Stomach (tissue), 4 donors: ENCODE data around the gene RIMS1.

ENCODE experiments used
- CTCF ChIP-seq, 7 experiments: fragments of 450-650 bp in 4 of 7; fragments of 200-600 bp in 3 of 7; sonication (generic) in 3 of 7; IDR thresholded peaks; one replicate each; pipeline ENCODE4 v1.5.1; 2016 to 2019; ENCODE audit warnings: antibody characterized with exemption in 7 of 7, control low read depth in 2 of 7, mild to moderate bottlenecking in 1 of 7
- EP300 ChIP-seq: sonication (generic); formaldehyde crosslinking; IDR thresholded peaks from one replicate; pipeline ENCODE4 v1.6.1; 2017; ENCODE audit warnings: antibody characterized with exemption
- POLR2A ChIP-seq, 4 donors: fragments of 450-650 bp; IDR thresholded peaks; one replicate each; pipeline ENCODE4 v1.6.1; 2016; ENCODE audit warnings: antibody characterized with exemption in 4 of 4, control low read depth in 2 of 4, mild to moderate bottlenecking in 1 of 4, moderate library complexity in 1 of 4
- POLR2AphosphoS5 ChIP-seq, 3 donors: sonication (generic); formaldehyde crosslinking; IDR thresholded peaks; one replicate each; pipeline ENCODE4 v1.6.1; 2016; ENCODE audit warnings: antibody characterized with exemption in 3 of 3

GRCh38 chr6:71892641-71893040 lies 6.3 kb downstream of the RIMS1 start:
- TF ChIP-seq POLR2AphosphoS5 (IDR thresholded peaks at IDR 0.05): no peak
- TF ChIP-seq CTCF (IDR thresholded peaks at IDR 0.05): no peak
- no peak for TF ChIP-seq POLR2A (IDR thresholded peaks at IDR 0.05)
- TF ChIP-seq EP300: no peak
